Stimulated activated CD4-positive, alpha-beta T cell treated with anti-CD3 and anti-CD28 coated beads, Interleukin-2, amount 100 ng/mL, for 4 hours (primary cell): ENCODE results near the gene CDK14.

Source experiments
- DNase-seq: peaks from one replicate; pipeline ENCODE4 v3.0.0-alpha.2; 2020; ENCODE audit warnings: low read depth

CDK14 gene

DNA sequence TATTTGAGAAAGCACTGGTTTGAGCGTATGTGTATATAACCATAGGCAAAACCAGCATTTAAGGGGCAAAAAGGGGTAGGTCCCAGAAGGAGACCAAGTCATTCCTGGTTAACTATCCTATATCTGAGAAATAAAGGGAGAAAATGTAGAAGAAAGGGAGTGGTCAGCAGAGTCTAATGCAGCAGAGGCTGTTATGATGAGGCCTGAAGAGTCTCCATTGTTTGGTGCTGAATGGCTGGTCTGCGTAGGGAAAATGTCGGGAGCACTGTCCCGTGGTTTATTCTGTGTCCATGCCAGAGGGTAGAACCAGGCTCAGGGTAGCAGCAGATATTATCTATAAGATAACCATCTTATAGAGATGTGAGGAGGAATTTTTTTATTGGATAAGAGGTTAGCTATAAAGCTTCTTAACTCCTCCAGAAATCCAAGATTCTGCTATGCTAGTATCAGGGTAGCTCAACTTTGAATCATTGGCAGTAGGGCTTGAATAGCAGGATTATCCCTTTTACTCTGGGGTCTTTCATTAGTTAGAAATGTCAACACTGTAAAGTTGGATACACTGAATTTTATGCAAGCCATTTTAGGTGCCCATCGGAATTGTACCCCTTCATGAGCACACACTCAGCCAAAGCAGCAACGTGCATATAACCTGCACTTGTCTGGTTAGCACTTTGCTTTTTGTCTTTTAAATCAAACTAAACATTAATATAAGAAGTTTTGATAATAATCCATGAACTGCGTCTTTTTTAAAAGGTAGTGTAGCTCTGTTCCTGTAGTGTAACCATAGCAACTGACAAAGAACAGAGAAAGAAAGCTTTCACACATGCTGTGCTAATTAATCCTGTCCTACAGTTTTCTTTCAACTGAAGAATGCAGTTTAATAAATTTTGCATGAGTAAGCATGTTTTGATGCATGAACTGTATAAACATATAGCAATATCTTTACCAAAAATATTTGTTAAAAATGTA is 356.1 kb downstream of the CDK14 start:
- no peak for DNase-seq

DNA sequence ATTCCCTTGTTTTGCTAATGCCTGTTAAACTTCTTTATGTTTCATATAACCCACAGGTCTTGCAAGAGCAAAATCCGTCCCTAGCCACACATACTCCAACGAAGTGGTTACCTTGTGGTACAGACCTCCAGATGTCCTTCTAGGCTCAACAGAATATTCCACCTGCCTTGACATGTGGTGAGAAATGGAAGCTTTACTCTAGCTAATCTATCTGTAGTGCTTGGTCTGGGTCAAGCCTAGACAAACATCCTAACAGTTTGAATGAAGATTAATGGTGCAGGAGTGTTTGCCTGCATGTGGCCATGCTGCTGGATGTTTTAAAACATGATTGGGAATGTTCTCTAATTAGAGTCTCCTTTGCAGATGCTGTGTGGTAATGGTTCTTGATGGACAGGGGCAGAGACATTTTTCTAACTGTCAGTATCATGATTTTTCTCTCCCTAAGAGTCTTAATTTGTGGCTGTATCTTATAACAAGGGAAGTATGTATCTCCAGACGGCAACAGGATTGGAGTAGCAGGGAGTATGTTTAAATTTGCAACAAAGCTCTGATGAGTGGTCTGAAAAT is 359.6 kb downstream of the CDK14 start:
- no peak for DNase-seq

GRCh38 chr7:90957883-90958282 is 361.8 kb downstream of the CDK14 start:
- no peak for DNase-seq

DNA sequence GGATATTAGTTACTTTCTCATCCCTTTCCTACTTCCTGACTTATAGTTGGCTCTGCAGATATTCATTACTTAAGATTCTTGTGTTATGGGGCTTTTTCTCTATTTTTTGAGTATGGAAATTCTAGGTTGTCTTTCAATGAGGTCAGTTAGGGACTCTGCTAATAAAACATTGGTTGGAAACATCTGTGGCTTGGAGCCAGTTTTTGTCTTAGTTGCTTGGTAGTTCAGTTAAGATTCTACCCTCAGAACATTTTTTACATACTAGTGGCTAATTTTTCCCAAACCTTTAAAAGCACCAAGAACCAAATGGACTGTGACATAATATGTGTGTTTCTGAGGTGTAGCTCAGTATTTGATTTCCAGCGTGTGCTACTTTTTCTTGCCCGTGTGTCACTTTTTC is 362.5 kb downstream of the CDK14 start:
- DNase-seq: no peak

GRCh38 chr7:90961037-90961725 is 365.1 kb downstream of the CDK14 start:
- DNase-seq: no peak

GRCh38 chr7:90965211-90965610 is 369.1 kb downstream of the CDK14 start:
- DNase-seq: no peak

- DNase-seq: no peak
Measured at GRCh38 chr7:90966346-90966745, 370.2 kb downstream of the CDK14 start.

DNA sequence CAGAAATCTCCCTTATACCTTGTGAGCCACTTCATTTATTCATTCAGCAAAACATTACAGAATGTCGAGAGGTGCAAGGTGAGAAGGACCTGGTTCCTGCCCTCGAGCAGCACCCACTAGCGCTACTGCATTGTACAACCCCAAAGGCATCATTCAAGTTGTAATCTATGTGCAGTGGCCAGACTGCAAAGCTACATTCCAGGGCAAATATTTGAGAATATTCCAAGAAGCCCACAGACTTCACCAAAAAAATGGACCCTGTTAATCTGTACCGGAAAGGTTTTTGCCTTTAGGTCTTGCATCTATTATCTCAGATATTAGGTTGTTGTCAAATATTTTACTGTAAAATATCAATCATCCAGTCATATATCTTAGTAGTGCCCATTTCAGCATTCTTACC is 372.8 kb downstream of the CDK14 start:
- DNase-seq: no peak

DNA sequence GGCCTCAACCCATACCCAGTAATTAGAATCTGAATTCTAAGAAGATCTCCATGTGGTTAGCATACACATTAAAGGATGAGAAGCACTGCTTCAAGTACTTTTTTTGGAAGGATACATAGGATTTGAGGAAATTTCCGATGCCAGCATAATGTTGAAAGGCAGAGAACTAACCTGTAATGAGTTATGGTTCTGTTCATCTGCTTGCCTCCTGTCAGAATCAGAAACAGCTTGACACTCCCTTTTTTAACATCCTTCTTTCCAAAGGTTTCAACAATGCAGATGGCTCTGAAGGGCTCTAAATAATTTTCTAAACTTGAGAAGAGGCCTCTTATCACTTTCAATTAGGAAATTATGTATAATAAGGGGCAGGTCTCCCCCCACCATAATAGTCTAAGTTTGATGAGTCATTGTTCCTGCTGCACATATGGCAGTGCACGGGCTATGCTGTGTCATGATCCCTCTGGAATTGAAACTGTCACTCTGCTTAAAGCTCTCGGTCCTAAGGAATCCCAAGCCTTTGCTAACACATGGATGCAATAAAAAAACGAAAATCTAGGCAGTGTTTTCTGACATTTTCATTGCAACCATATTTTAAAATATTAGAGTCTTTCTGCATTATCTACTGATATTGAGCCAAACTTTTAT is 376.9 kb downstream of the CDK14 start:
- no peak for DNase-seq

GRCh38 chr7:90977056-90977455 is 380.9 kb downstream of the CDK14 start:
- no peak for DNase-seq

DNA sequence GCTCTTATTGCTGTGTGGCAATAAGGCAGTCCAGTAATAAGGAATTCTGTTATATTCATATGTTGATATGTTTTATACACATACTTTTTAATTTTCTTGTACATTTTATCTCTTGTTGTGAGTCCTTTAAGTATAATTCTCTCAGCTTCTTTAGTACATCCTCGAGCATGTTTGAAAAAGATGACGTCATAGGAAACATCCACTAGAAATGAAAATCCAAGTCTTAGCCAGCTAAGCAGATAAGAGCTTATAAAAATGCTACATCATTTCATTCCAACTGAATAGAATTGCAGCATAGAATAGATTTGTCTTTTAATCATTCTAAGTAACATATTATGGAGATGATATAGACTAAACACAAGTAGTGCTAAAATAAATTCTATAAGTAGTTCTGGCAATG is 384.4 kb downstream of the CDK14 start:
- no peak for DNase-seq

GRCh38 chr7:90982228-90982627 is 386.1 kb downstream of the CDK14 start:
- DNase-seq: no peak

DNA sequence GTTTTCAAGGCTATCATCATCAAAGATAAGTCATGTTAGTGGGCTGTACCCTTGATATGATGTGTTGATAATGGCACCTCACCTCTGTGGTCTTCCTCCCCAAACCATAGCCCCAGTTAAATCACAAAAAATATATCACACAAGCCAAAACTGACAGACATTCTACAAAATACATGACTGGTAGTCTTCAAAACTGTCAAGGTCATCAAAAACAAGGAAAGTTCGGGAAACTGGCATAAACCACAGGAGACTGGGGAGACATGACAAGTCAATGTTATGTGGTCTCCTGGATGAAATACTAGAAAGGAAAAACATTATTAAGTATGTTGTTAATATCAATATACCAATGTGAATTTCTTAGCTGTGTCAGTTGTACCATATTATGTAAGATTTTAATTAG is 388.6 kb downstream of the CDK14 start:
- no peak for DNase-seq

- no peak for DNase-seq
Measured at GRCh38 chr7:90988516-90988915, 392.4 kb downstream of the CDK14 start.

GRCh38 chr7:90988996-90989765 is 393.1 kb downstream of the CDK14 start:
- DNase-seq: no peak

- DNase-seq: no peak
Measured at GRCh38 chr7:90994121-90994520, 398.0 kb downstream of the CDK14 start.

DNA sequence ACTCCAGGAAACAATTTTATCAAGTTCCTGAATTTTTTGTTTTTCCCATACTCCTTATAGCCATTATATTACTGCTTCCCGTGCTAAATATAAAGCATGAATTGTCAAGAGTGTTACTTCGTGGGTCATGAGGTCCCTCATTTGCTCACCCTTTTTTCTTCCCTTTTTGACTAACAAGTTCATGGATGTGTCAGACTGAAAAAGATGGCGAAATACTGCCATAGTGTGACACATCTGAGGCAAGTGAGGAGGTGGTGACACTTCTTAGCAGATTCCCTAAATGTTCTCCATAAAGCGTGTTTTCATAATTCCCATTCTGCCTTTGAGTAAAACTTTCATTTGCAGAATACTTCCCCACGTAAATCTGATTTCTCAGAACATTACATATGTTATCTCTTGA is 398.5 kb downstream of the CDK14 start:
- no peak for DNase-seq

GRCh38 chr7:90995996-90996395 is 399.9 kb downstream of the CDK14 start:
- no peak for DNase-seq

- DNase-seq: no peak
Measured at GRCh38 chr7:90999989-91000979, 404.2 kb downstream of the CDK14 start.

GRCh38 chr7:91005024-91005423 is 408.9 kb downstream of the CDK14 start:
- no peak for DNase-seq
